Stimulated activated CD4-positive, alpha-beta T cell treated with anti-CD3 and anti-CD28 coated beads, Interleukin-1b, Interleukin-23, amount 100 ng/mL, for 24 hours (primary cell): Measurements from ENCODE around the gene NCSTN.

Experiments
- DNase-seq, 4 experiments: peaks; one replicate each; pipeline ENCODE4 v3.0.0-alpha.2; 2020; ENCODE audit warnings: low read depth in 4 of 4, low spot score in 1 of 4

Gene NCSTN

GRCh38 chr1:160404094-160404493 lies 60.9 kb downstream of the NCSTN start:
- no peak for DNase-seq

- DNase-seq: no peak
Measured at GRCh38 chr1:160405331-160405877, 62.2 kb downstream of the NCSTN start.

DNA sequence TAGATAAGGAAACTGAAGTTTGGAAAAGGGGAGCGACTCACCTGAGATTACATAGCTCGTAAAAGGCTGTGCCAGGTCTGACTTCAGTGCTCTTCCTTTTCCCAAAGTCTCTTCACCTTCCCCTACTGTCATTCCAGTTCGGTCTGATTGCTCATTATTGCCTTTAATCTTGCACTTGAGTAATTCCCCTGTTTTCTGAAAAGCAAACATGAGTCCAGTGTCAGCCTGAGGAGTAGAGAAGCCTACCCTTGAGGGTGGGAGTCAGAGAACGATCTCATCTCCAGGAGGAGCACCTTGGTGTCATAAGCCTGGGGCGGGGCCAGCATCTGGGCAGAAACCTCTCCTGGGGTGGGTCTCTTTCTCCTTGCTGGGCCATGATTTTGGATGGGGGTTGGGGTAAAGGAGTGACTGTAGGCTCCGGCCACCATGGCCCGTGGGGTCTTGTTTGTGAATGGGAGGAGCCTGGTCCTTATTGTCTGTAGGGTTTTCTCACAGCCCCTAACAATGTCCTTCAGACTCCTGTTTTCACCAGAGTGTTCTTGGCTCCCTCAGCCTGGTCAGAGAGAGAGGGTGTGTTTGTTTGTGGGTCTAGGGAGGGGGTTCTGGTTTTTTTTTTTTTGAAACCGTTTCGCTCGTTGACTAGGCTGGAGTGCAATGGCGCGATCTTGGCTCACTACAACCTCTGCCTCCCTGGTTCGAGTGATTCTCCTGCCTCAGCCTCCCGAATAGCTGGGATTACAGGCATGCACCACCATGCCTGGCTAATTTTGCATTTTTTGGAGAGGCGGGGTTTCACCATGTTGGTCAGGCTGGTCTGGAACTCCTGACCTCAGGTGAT lies 63.2 kb downstream of the NCSTN start:
- DNase-seq: no peak

DNA sequence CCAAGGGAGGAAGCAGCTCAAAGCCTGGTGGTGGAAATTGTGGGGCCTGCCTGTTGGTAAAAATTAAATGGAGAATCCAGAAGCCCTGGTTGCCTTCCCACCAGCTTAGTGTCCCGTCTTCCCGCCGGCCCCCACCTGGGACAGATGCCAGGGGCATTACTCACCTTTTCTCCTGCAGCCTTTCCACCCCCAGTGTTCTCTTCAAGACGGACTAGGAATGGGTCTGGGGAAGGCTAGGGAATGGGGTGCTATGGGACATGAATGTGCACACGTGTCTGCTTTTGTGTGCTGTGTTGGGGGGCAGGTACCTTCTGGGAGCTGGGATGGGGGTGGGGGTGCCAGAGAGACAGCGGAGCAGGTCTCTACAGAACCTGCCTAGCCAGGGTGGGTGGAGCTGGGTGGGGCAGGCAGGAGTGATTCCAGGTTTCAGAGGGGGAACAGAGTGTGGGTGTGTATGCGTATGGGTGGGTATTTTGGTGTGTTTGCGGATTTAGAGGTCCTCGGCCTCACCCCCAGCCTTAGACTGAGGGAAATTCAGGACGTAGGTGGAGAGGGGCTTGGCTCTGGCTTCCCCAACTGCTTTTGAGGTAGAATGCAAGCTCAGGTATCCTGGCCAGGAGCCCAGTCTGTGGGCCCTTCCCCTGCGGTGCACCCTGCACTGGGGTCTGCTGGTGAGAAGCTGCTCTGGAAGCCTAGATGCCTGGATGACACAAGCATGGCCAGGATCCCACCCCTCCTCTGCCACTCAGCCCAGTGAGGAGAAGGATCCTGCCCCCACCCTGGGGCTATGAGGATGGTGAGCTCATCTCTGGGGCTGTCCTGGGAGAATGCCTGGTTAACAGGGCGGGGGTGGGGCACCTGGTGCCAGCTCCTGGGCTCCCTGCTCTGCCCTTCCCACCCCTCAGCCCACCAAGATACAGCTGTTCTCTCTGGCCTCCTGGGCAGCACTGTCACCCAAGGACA lies 64.9 kb downstream of the NCSTN start:
- no peak for DNase-seq
